HG03064 (cell line): Measurements from ENCODE around the gene CCDC57.
"Not testable (repeated sequence)": the region's sequence is repeated elsewhere in the genome, so short reads cannot be mapped to it uniquely, and the experiment has no call there.

Experiments
- ATAC-seq: cut with Tn5 transposase; IDR thresholded peaks from one replicate; pipeline ENCODE4 v1.9.1; 2021; ENCODE audit warnings: low read depth; ENCODE audit not compliant: unreplicated experiment

CCDC57 gene

GRCh38 chr17:82156284-82156925 lies 56.2 kb downstream of the CCDC57 start:
- ATAC-seq = no peak

- ATAC-seq = no peak
Measured at GRCh38 chr17:82155606-82156005, 57.0 kb downstream of the CCDC57 start.

- ATAC-seq = no peak
Measured at GRCh38 chr17:82154881-82155331, 57.7 kb downstream of the CCDC57 start.

- ATAC-seq = no peak
Measured at GRCh38 chr17:82153745-82154375, 58.8 kb downstream of the CCDC57 start.

GRCh38 chr17:82153295-82153691 lies 59.3 kb downstream of the CCDC57 start:
- ATAC-seq = no peak

- no peak for ATAC-seq
Measured at GRCh38 chr17:82152556-82153294, 59.9 kb downstream of the CCDC57 start.

GRCh38 chr17:82152114-82152513 lies 60.5 kb downstream of the CCDC57 start:
- no peak for ATAC-seq

GRCh38 chr17:82151106-82151957 lies 61.3 kb downstream of the CCDC57 start:
- ATAC-seq = no peak

GRCh38 chr17:82149401-82150099 lies 63.1 kb downstream of the CCDC57 start:
- ATAC-seq = no peak

GRCh38 chr17:82148997-82149396 lies 63.6 kb downstream of the CCDC57 start:
- ATAC-seq = no peak

- ATAC-seq = no peak
Measured at GRCh38 chr17:82148011-82148410, 64.6 kb downstream of the CCDC57 start.

- no peak for ATAC-seq
Measured at GRCh38 chr17:82146663-82147654, 65.7 kb downstream of the CCDC57 start.

- ATAC-seq = no peak
Measured at GRCh38 chr17:82145550-82146155, 67.0 kb downstream of the CCDC57 start.

GRCh38 chr17:82143333-82143732 lies 69.3 kb downstream of the CCDC57 start:
- no peak for ATAC-seq

- ATAC-seq = not testable (repeated sequence)
Measured at GRCh38 chr17:82139961-82140360, 72.7 kb downstream of the CCDC57 start.

- ATAC-seq = no peak
Measured at GRCh38 chr17:82138511-82138992, 74.1 kb downstream of the CCDC57 start.

- ATAC-seq = no peak
Measured at GRCh38 chr17:82134101-82134500, 78.5 kb downstream of the CCDC57 start.

GRCh38 chr17:82133166-82133953 lies 79.3 kb downstream of the CCDC57 start:
- ATAC-seq = not testable (repeated sequence)
